Ectodermal cell (in vitro differentiated cells): Measurements from ENCODE around the gene ALDH8A1.
"Not testable (repeated sequence)": the region's sequence is repeated elsewhere in the genome, so short reads cannot be mapped to it uniquely, and the experiment has no call there.

ENCODE experiments used
- H3K27ac ChIP-seq: 2 replicates; pipeline ENCODE4 v1.7.0; 2013; ENCODE audit warnings: mild to moderate bottlenecking, low read depth, low read length; ENCODE audit not compliant: insufficient read depth, poor library complexity, severe bottlenecking
- H3K27me3 ChIP-seq: 2 replicates; pipeline ENCODE4 v1.7.0; 2013; ENCODE audit warnings: mild to moderate bottlenecking, low read length; ENCODE audit not compliant: insufficient read depth, control insufficient read depth, poor library complexity, severe bottlenecking
- H3K36me3 ChIP-seq: one replicate; pipeline ENCODE4 v1.7.0; 2013; ENCODE audit warnings: low read length; ENCODE audit not compliant: control insufficient read depth, insufficient read depth
- H3K4me1 ChIP-seq: one replicate; pipeline ENCODE4 v1.7.0; 2013; ENCODE audit warnings: low read length; ENCODE audit not compliant: control insufficient read depth, insufficient read depth
- H3K4me3 ChIP-seq: 2 replicates; pipeline ENCODE4 v1.7.0; 2013; ENCODE audit warnings: low read depth, low read length, control low read depth; ENCODE audit not compliant: insufficient read depth
- H3K9me3 ChIP-seq: 2 replicates; pipeline ENCODE4 v1.7.0; 2013; ENCODE audit warnings: mild to moderate bottlenecking, low read length, moderate library complexity; ENCODE audit not compliant: control insufficient read depth
- WGBS, 2 experiments: methylation state at CpG; one replicate each; pipeline ENCODE4 v1.1.7; 2013; ENCODE audit warnings: missing lambda C conversion rate in 2 of 2; 5-methylcytosine and 5-hydroxymethylcytosine counted together

The ALDH8A1 gene

GRCh38 chr6:134920422-134920821 is 29.5 kb downstream of the ALDH8A1 start:
- H3K27me3 ChIP-seq: no peaks in the 10 kb centered on the region
- H3K9me3 ChIP-seq: no peaks in the 10 kb centered on the region
- no peak overlapping the region for H3K4me3 ChIP-seq
- 90 to 94% methylated on average over 2 of the region's 2 CpGs for WGBS, 2 experiments
- no peak overlapping the region for H3K27ac ChIP-seq
- H3K4me1 ChIP-seq: no peaks in the 10 kb centered on the region
- H3K36me3 ChIP-seq: no peaks in the 10 kb centered on the region

- Histone ChIP-seq H3K27me3 (no peaks in the 10 kb centered on the region), H3K9me3 (no peaks in the 10 kb centered on the region), H3K36me3 (no peaks in the 10 kb centered on the region), H3K27ac (no peak overlapping the region), H3K4me1 (no peaks in the 10 kb centered on the region), H3K4me3 (no peak overlapping the region)
- 92% methylated on average over 17 of the region's 17 CpGs for WGBS, 2 experiments
These were observed 31.4 kb downstream of the ALDH8A1 start for GRCh38 chr6:134918418-134918961.

- 75 to 96% methylated on average over 1 of the region's 1 CpG for WGBS, 2 experiments
- H3K4me3 ChIP-seq: no peak overlapping the region
- H3K36me3 ChIP-seq: no peaks in the 10 kb centered on the region
- H3K27ac ChIP-seq: no peak overlapping the region
- no peaks in the 10 kb centered on the region for H3K4me1 ChIP-seq
- H3K9me3 ChIP-seq: no peaks in the 10 kb centered on the region
- no peaks in the 10 kb centered on the region for H3K27me3 ChIP-seq
These were observed 38.4 kb downstream of the ALDH8A1 start for GRCh38 chr6:134911547-134911946.

GRCh38 chr6:134910593-134910935 is 39.3 kb downstream of the ALDH8A1 start:
- H3K4me3 ChIP-seq: no peak overlapping the region
- no peaks in the 10 kb centered on the region for H3K9me3 ChIP-seq
- no peaks in the 10 kb centered on the region for H3K27me3 ChIP-seq
- H3K4me1 ChIP-seq: no peaks in the 10 kb centered on the region
- no peak overlapping the region for H3K27ac ChIP-seq
- WGBS, 2 experiments: 100% methylated on average over 1 of the region's 1 CpG
- no peaks in the 10 kb centered on the region for H3K36me3 ChIP-seq

GRCh38 chr6:134909701-134910592 is 40.0 kb downstream of the ALDH8A1 start:
- H3K4me1 ChIP-seq: no peaks in the 10 kb centered on the region
- no peaks in the 10 kb centered on the region for H3K27me3 ChIP-seq
- H3K4me3 ChIP-seq: no peak overlapping the region
- no peaks in the 10 kb centered on the region for H3K9me3 ChIP-seq
- WGBS, 2 experiments: 65 to 69% methylated on average over 9 to 11 of the region's 11 CpGs
- H3K27ac ChIP-seq: no peak overlapping the region
- H3K36me3 ChIP-seq: no peaks in the 10 kb centered on the region

- Histone ChIP-seq H3K27me3 (no peaks in the 10 kb centered on the region), H3K9me3 (no peaks in the 10 kb centered on the region), H3K4me3 (no peak overlapping the region), H3K4me1 (no peaks in the 10 kb centered on the region), H3K36me3 (no peaks in the 10 kb centered on the region), H3K27ac (no peak overlapping the region)
- WGBS, 2 experiments: 93 to 94% methylated on average over 12 of the region's 12 CpGs
These were observed 40.9 kb downstream of the ALDH8A1 start for GRCh38 chr6:134908906-134909516.

GRCh38 chr6:134904731-134905130 is 45.2 kb downstream of the ALDH8A1 start:
- WGBS, 2 experiments: 94 to 97% methylated on average over 42 of the region's 42 CpGs
- H3K27ac ChIP-seq, H3K4me3 ChIP-seq, H3K4me1 ChIP-seq, H3K9me3 ChIP-seq, H3K36me3 ChIP-seq, H3K27me3 ChIP-seq: not testable (repeated sequence)

- Histone ChIP-seq H3K9me3 (no peaks in the 10 kb centered on the region), H3K36me3 (no peaks in the 10 kb centered on the region), H3K4me3 (no peak overlapping the region), H3K27me3 (no peaks in the 10 kb centered on the region), H3K27ac (no peak overlapping the region), H3K4me1 (no peaks in the 10 kb centered on the region)
- WGBS, 2 experiments: 83 to 85% methylated on average over 9 of the region's 9 CpGs
These were observed 46.5 kb downstream of the ALDH8A1 start for GRCh38 chr6:134903448-134903847.

- Histone ChIP-seq H3K27ac (no peak overlapping the region), H3K9me3 (no peaks in the 10 kb centered on the region), H3K4me3 (no peak overlapping the region), H3K36me3 (no peaks in the 10 kb centered on the region), H3K4me1 (no peaks in the 10 kb centered on the region), H3K27me3 (no peaks in the 10 kb centered on the region)
- WGBS, 2 experiments: 57 to 63% methylated on average over 3 of the region's 3 CpGs
These were observed 47.0 kb downstream of the ALDH8A1 start for GRCh38 chr6:134902936-134903335.

GRCh38 chr6:134902074-134902861 is 47.6 kb downstream of the ALDH8A1 start:
- H3K36me3 ChIP-seq: no peaks in the 10 kb centered on the region
- no peaks in the 10 kb centered on the region for H3K27me3 ChIP-seq
- no peak overlapping the region for H3K4me3 ChIP-seq
- H3K4me1 ChIP-seq: no peaks in the 10 kb centered on the region
- 90 to 91% methylated on average over 9 of the region's 9 CpGs for WGBS, 2 experiments
- no peak overlapping the region for H3K27ac ChIP-seq
- no peaks in the 10 kb centered on the region for H3K9me3 ChIP-seq
